NCI-H1092 (cell line): ENCODE results near the gene SYNPO2.

Experiments
- DNase-seq: peaks from one replicate; lab custom pipeline; 2025; lab: John Stamatoyannopoulos, UW

The SYNPO2 gene, protein sequence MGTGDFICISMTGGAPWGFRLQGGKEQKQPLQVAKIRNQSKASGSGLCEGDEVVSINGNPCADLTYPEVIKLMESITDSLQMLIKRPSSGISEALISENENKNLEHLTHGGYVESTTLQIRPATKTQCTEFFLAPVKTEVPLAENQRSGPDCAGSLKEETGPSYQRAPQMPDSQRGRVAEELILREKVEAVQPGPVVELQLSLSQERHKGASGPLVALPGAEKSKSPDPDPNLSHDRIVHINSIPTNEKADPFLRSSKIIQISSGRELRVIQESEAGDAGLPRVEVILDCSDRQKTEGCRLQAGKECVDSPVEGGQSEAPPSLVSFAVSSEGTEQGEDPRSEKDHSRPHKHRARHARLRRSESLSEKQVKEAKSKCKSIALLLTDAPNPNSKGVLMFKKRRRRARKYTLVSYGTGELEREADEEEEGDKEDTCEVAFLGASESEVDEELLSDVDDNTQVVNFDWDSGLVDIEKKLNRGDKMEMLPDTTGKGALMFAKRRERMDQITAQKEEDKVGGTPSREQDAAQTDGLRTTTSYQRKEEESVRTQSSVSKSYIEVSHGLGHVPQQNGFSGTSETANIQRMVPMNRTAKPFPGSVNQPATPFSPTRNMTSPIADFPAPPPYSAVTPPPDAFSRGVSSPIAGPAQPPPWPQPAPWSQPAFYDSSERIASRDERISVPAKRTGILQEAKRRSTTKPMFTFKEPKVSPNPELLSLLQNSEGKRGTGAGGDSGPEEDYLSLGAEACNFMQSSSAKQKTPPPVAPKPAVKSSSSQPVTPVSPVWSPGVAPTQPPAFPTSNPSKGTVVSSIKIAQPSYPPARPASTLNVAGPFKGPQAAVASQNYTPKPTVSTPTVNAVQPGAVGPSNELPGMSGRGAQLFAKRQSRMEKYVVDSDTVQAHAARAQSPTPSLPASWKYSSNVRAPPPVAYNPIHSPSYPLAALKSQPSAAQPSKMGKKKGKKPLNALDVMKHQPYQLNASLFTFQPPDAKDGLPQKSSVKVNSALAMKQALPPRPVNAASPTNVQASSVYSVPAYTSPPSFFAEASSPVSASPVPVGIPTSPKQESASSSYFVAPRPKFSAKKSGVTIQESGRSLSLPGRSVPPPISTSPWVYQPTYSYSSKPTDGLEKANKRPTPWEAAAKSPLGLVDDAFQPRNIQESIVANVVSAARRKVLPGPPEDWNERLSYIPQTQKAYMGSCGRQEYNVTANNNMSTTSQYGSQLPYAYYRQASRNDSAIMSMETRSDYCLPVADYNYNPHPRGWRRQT

DNA sequence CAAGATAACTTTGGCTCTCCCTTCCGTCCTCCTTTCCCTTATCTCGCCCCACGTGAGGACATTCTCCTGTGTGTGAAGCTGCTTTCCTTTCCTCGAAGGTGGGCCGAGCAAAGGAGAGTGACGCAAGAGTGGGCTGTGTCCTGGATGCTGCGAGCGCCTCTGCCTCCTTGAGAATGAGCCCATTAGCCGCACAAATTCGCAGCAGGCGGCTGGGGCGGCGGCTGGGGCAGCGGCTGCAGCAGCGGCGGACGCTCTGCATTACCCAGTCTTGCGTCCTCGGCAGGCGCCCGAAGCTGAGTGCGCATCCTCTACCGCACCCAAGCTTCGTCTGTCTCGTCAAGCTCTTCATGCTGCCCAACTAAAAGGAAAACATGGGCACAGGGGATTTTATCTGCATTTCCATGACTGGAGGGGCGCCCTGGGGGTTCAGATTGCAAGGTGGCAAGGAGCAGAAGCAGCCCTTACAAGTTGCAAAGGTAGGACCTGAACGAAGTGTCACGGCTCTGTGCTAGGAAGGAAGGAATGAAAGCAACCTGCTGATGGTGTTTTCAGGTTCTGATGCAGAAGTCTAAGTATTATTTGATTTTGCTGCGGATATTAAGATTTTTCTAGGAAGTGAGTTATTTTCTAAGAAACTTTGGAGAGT lies at the start of gene SYNPO2:
Gene SYNPO2 (plus strand): TSS at position 189 of the 646 bp plus-strand sequence. CDS start 183 bp downstream, at position 372.
- peak; percentile 26 for DNase-seq

DNA sequence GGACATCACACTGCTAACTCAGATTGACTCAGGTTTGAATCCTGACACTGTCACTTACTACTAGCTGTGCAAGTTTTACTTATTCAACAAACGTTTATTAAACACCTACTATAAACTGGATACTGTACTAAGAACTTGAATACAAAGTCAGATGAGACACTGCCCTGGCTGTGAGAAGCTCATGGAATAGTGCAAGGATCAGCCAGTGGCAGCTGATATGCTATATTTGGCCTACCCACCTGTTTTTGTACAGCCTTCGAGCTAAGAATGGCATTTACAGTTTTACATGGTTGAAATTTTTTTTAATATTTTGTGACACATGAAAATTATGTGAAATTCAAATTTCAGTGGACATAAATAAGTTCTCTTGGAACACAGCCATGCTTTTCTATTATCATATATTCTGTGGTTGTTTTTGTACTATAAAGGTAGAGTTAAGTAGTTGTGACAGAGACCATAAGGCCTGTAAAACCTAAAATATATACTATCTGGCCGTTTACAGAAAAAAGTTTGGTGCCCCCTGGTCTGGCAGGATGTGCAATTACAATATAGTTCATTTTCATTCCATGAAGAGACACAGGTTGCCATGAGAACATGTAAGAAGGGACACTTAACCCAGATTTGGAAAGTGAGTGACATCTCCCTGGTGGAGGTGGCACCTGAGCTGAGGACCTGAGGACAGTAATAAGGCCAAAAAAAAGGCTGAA lies 49.3 kb upstream of the SYNPO2 start:
- DNase-seq, result no peak

DNA sequence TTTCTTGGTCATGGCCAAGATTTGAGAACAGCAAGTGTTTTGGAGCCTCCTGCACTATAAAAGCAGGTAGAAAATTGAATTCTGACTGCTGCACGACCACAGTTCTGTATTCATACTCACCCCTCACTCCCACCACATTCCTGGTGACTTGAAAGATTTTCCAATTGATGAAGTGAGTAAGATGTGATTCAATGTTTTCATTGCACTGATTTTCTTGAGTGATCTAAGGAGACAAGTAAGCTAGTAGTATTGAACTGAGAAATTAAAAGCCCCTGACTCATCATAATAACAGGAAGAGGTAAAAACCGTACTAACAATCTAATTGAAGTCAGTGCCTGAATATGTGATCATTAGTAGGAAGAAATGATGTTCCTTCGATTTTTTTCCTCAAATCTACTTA lies 46.6 kb upstream of the SYNPO2 start:
- DNase-seq, result no peak

DNA sequence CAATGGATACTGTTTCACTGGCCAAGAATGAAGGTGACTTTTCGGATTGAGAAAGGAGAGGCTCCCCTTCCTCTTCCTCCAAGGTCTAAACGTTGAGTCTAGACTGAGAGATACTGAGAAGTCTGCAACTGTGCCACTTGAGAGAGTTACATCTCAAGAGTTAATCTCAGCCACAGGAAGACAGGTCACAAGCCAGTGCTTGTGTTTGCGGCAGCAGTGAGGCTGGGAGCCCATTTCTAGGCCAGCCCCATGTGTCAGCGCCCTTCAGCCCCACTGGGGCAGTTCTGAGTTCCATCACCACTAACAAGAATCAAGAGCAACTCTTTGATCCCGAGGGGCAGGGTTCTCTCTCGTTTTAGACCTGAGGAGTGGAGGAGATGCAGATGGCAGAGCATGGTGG lies 45.4 kb upstream of the SYNPO2 start:
- no peak for DNase-seq

DNA sequence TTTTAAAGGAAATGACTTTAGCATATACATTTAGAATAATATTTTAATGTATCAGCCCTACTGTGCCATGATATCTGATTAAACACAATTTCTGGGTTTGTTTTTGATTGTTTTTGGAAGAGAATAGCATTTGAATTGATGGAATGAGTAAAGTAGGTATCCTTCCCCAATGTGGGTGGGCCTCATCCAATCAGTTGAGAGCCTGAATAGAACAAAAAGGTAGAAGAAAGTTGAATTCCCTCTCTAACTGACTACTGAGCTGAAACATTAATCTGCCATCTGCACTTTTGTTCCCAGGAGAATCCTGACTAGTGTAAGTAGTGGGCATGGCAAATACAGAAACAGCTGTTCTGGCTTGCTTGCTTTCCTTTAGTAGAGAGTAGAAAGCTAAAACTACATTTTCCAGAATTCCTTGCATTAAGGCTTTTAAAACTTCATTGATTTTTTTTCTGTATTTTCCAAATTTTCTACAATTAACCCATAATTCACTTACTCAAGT lies 43.1 kb upstream of the SYNPO2 start:
- DNase-seq, result no peak

GRCh38 chr4:118846979-118847378 lies 41.7 kb upstream of the SYNPO2 start:
- no peak for DNase-seq

GRCh38 chr4:118848242-118848641 lies 40.4 kb upstream of the SYNPO2 start:
- no peak for DNase-seq

- DNase-seq, result no peak
These were observed 39.8 kb upstream of the SYNPO2 start for GRCh38 chr4:118848901-118849300.

- DNase-seq, result no peak
These were observed 38.7 kb upstream of the SYNPO2 start for GRCh38 chr4:118849867-118850487.

DNA sequence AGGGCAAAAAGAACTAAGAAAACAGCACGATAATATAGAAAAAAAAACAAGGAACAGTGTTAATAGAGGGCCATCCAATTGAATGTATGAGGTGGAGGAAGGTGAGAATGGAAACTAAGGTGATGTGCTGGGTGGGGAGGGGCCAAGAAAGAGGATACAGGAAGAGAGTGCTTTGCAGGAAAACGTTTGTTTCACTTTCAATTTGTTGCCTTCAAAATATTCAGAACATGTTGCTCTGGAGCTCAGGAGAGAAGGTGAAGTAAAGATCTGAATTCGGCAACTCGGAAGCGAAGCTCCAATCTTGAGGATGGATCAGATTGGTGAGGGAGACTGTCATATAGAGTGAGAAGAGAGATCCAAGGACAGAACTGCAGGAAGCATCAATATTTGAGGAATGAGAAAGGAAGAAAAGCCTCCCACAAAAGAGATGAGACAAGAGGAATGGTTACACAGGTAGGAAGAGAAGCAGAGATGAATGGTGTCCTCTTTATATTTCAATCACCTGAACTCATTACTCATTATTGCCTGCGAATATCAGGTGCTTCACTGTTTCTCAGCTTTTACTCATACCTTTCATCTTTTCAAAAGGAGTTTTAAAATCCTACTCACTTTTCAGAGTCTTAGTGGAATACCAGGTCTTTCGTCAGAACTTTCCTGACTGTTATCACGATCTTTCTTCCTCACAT lies 38.0 kb upstream of the SYNPO2 start:
- DNase-seq, result no peak

DNA sequence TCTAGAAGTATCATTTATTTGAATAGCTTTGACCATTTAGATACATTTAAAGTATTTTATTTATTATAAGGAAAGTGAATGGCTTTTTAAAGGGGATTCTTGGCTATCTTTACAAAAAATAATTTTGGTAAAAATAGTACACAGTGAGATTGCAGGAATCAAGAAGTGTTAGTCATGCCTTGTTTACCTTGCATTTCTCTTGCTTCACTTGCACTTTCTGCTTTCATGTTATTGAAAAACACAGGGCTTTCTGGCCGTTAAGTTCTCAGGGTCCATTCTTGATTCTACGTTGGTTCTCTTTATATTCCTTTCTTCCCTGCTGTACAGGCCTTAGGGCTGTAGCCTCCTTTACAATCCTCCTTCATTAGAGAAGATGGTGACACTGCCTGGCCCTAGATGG lies 30.9 kb upstream of the SYNPO2 start:
- DNase-seq, result no peak

DNA sequence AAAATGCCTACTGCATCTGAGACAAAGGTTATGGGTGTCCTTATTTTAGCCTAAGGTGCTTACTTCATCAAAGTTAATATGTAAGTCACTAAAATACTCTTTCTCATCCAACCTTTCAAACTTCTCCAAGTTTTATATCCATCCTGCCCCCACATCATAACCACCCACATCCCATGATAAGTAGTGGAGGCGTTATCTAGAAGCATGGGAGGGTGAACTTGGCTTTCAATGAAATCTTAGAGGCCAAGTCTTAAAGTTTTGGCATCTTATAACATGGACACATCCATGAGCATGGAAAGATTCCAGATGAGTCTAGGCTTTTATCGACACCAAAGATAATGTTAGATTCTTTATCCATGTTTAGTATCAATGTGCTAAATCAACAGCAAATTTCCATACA lies 29.9 kb upstream of the SYNPO2 start:
- DNase-seq, result no peak

- peak; percentile 34 for DNase-seq
These were observed 23.5 kb upstream of the SYNPO2 start for GRCh38 chr4:118865091-118865708.

GRCh38 chr4:118866442-118866841 lies 22.2 kb upstream of the SYNPO2 start:
- DNase-seq, result no peak

DNA sequence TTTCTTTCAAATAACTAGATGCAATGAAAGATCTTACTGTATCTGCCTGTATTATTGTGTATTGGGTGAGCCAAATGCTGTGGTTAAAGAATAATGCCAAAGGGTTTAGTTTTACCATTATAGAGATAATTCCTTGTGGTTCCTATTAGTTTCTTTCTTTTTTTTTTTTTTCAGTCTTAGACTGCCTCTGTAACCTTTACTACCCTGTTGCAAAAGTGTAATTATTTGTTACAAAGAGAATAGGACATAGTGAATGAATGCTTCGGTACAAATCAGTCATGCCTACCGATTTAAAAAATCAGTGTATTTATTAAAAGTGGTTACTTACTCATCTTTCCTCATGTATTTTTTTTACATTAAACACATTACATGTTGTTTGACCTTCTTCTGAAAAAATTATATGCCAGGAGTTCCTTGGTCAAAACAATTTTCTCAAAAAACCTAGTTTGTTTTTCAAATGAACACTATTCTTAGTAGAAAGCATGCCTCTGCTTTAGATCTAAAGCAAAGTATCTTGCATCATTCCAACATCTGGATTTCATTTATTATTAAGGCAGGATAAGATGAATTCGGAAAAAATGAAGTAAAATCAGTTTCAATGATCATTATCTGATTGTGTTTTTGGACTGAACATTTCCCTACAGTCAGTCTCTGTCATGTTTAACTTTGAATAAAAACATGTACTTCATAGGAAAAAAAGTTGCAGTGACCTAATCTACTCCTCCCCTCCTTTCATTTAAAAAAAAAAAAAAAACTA lies 21.2 kb upstream of the SYNPO2 start:
- DNase-seq, result no peak

DNA sequence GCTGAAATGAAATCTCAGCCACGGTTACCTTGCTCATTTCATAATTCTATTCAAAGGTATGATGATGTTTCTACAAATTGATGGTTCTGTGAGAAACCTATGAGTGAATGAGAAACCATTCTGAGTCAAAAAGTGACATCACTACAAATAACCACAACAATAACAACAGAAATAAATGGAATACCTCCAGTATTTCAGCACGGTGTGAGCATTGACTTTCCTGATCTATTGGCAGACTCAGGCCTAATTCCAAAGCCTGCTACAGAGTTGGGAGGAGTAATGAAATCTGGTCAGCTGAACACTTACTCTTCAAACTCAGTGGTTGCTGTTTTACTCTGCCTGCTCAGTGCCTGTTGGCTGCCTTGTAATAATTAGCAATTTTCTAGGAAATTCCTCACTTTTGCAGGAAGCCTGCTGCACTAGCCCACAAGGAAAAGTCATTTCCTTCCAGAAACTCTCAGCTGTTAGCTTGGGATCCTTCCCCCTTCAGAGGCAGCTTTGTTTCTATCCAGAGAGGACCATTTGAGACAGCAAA lies 18.8 kb upstream of the SYNPO2 start:
- DNase-seq, result no peak

- DNase-seq, result no peak
These were observed 16.5 kb upstream of the SYNPO2 start for GRCh38 chr4:118872181-118872580.

DNA sequence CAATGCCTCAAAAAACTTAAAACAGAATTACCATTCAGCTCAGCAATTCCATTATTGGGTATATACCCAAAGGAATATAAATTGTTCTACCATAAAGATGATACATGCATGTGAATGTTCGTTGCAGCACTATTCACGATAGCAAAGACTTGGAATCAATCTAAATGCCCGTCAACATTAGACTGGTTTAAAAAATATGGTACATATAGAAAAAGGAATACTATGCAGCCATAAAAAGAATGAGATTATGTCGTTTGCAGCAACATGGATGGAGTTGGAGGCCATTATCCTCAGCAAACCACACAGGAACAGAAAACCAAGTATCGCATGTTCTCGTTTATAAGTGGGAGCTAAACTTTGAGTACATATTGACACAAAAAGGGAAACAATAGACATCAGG lies 10.9 kb upstream of the SYNPO2 start:
- DNase-seq, result no peak
